HepG2 (cell line): Measurements from ENCODE around the gene CYP2A7. TPM values are rescaled to one million over a fixed set of nuclear protein-coding genes. Genes with fewer than 3 reads are reported as not detected.

Source experiments
- FOXK2 ChIP-seq: fragments of 450-650 bp; IDR thresholded peaks from 2 replicates; pipeline ENCODE4 v1.6.1; 2016
- HHEX ChIP-seq: IDR thresholded peaks from 2 replicates; pipeline ENCODE4 v1.6.1; 2016; ENCODE audit warnings: control low read depth
- HNRNPL ChIP-seq: fragments of 200-400 bp; formaldehyde crosslinking; IDR thresholded peaks from 2 replicates; pipeline ENCODE4 v1.6.1; 2017; ENCODE audit warnings: mild to moderate bottlenecking, low read depth, low read length
- KLF9 ChIP-seq: IDR thresholded peaks from 2 replicates; pipeline ENCODE4 v1.6.1; 2016; ENCODE audit warnings: low read depth
- MAFF ChIP-seq: IDR thresholded peaks from 2 replicates; pipeline ENCODE4 v1.6.1; 2011; ENCODE audit warnings: low read depth, low read length, improper control_type of control experiment
- NKX3-1 ChIP-seq: sonication (generic); formaldehyde crosslinking; IDR thresholded peaks from 2 replicates; pipeline ENCODE4 v1.5.0; 2020; ENCODE audit warnings: missing genetic modification reagents
- POLR2A ChIP-seq, 2 experiments: IDR thresholded peaks; 2 replicates each; pipeline ENCODE4 v1.6.1; 2011; ENCODE audit warnings: low read depth in 2 of 2, low read length in 2 of 2, mild to moderate bottlenecking in 1 of 2, moderate library complexity in 1 of 2; ENCODE audit not compliant: insufficient read depth in 1 of 2
- RCOR2 ChIP-seq: IDR thresholded peaks from 2 replicates; pipeline ENCODE4 v1.6.1; 2016; ENCODE audit warnings: missing biosample characterization, missing genetic modification reagents
- SMYD3 ChIP-seq: sonication (generic); formaldehyde crosslinking; IDR thresholded peaks from 2 replicates; pipeline ENCODE4 v1.8.1; 2023; ENCODE audit warnings: mild to moderate bottlenecking, missing genetic modification reagents
- ZFYVE20 ChIP-seq: sonication (generic); formaldehyde crosslinking; IDR thresholded peaks from 2 replicates; pipeline ENCODE4 v1.8.0; 2023; ENCODE audit warnings: low read depth, mild to moderate bottlenecking, moderate library complexity, missing genetic modification reagents, borderline replicate concordance
- ZNF354B ChIP-seq: sonication (generic); formaldehyde crosslinking; IDR thresholded peaks from 2 replicates; pipeline ENCODE4 v1.8.0; 2022; ENCODE audit warnings: mild to moderate bottlenecking, missing genetic modification reagents
- ZNF589 ChIP-seq: sonication (generic); formaldehyde crosslinking; conservative IDR thresholded peaks from 2 replicates; pipeline ENCODE4 v1.8.0; 2022; ENCODE audit warnings: mild to moderate bottlenecking, moderate library complexity, missing genetic modification reagents
- ZNF598 ChIP-seq: sonication (generic); formaldehyde crosslinking; IDR thresholded peaks from 2 replicates; pipeline ENCODE4 v1.5.1; 2020; ENCODE audit warnings: mild to moderate bottlenecking, missing genetic modification reagents, borderline replicate concordance
- ZNF747 ChIP-seq: sonication (generic); formaldehyde crosslinking; IDR thresholded peaks from 2 replicates; pipeline ENCODE4 v1.8.1; 2023; ENCODE audit warnings: missing genetic modification reagents, mild to moderate bottlenecking, borderline replicate concordance
- polyA plus RNA-seq, 8 experiments: library from polyadenylated mRNA; depleted of rRNA in 3 of 8; stranded (reverse) in 7 of 8; unstranded in 1 of 8; fragments of >200 nt; fragmentation: Illumina TruSeq in 4 of 8; extraction: Trizol in 4 of 8; gene quantifications; 2 replicates each; pipeline versions ENCODE4 v1.2.1 to v1.2.3, GENCODE V29; 2011 to 2016; ENCODE audit warnings: low read depth in 4 of 8, missing spikeins in 1 of 8, mixed read lengths in 1 of 8; ENCODE audit not compliant: insufficient read depth in 1 of 8
- total RNA-seq, 5 experiments: library from RNA; depleted of rRNA; stranded (reverse); fragments of >200 nt; fragmentation: Illumina TruSeq; extraction: Trizol; gene quantifications; 2 replicates each; pipeline ENCODE4 v1.2.3, GENCODE V29; 2016; ENCODE audit warnings: low read depth in 1 of 5
- TF ChIP-seq, protein P1 (sequence below): sonication (generic); formaldehyde crosslinking; IDR thresholded peaks from 2 replicates; pipeline ENCODE4 v1.5.0; 2020; ENCODE audit warnings: missing genetic modification reagents
- TF ChIP-seq, protein P2 (sequence below): sonication (generic); formaldehyde crosslinking; IDR thresholded peaks from 2 replicates; pipeline ENCODE4 v1.4.0; 2020; ENCODE audit warnings: mild to moderate bottlenecking, missing genetic modification reagents, borderline replicate concordance
- TF ChIP-seq, protein P3 (sequence below): IDR thresholded peaks from 2 replicates; pipeline ENCODE4 v1.6.1; 2016; ENCODE audit warnings: low read depth, borderline replicate concordance
- TF ChIP-seq, protein P4 (sequence below): sonication (generic); formaldehyde crosslinking; IDR thresholded peaks from 2 replicates; pipeline ENCODE4 v1.5.1; 2020; ENCODE audit warnings: mild to moderate bottlenecking, moderate library complexity, missing genetic modification reagents
- TF ChIP-seq, protein P5 (sequence below), 2 experiments: IDR thresholded peaks; 2 replicates each; pipeline ENCODE4 v1.6.1; 2011 to 2012; ENCODE audit warnings: low read length in 2 of 2, borderline replicate concordance in 1 of 2, low read depth in 1 of 2, mild to moderate bottlenecking in 1 of 2, moderate library complexity in 1 of 2
- TF ChIP-seq, protein P6 (sequence below): sonication (generic); formaldehyde crosslinking; IDR thresholded peaks from 2 replicates; pipeline ENCODE4 v1.8.0; 2022; ENCODE audit warnings: mild to moderate bottlenecking, missing genetic modification reagents

CYP2A7 gene
- total and polyA plus RNA-seq, 2 of the 13 experiments (the other 11 are each of a cell fraction or from before 2014, with no cell fraction given), result not detected

DNA sequence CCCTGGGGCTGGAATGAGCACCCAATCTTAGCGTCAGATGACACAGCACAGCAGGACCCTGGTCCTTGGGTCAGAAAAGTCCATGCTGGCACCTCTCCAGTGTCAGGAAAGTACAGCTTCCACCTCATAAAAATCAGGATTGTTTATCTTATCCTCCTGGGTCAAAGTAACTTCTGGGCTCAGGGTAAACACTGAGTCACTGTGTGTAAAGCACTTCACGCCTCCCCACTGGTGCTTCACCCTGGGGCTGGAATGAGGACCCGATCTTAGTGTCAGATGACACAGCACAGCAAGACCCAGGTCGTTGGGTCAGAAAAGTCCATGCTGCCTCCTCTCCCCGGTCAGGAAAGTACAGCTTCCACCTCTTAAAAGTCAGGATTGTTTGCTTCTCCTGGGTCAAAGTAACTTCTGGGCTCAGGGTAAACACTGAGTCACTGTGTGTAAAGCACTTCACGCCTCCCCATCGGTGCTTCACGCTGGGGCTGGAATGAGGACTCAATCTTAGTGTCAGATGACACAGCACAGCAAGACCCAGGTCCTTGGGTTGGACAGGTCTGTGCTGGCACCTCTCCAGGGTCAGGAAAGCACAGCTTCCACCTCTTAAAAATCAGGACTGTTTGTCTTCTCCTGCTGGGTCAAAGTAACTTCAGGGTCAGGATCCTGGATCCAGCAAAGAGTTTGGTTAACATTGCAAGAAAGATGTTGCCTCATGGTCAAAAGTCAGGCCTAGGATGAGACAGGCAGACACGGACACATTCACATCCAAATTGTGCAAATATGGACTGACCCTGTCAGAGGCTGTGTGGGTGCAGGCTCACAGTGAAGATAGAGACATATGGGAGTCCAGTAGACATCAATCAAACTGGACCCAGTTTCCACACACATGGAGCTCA is 39.2 kb upstream of the CYP2A7 start (continued):
- TF ChIP-seq, protein P1, sequence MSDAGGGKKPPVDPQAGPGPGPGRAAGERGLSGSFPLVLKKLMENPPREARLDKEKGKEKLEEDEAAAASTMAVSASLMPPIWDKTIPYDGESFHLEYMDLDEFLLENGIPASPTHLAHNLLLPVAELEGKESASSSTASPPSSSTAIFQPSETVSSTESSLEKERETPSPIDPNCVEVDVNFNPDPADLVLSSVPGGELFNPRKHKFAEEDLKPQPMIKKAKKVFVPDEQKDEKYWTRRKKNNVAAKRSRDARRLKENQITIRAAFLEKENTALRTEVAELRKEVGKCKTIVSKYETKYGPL (CRISPR knock-in tag), result no peak
- TF ChIP-seq HHEX (CRISPR knock-in tag) (peak; percentile 100), MAFF (0 out of 2 replicates have a peak, but pooled peaks have one; percentile 18), ZNF354B (CRISPR knock-in tag) (no peak), POLR2A (IDR thresholded peaks at IDR 0.05; ENCODE audit: insufficient read depth in 1 of 2, low read depth in 2 of 2, low read length in 2 of 2) (no peak), RCOR2 (CRISPR knock-in tag) (peak; percentile 93), ZNF589 (CRISPR knock-in tag) (no peak; the same call in 1 of the 2 replicates), SMYD3 (peak; percentile 75; the same call in 1 of the 2 replicates), HNRNPL (no peak), KLF9 (CRISPR knock-in tag) (no peak), FOXK2 (no peak), ZNF598 (no peak), ZNF747 (no peak), ZFYVE20 (CRISPR knock-in tag) (no peak), NKX3-1 (peak; percentile 87)
- TF ChIP-seq, protein P2, sequence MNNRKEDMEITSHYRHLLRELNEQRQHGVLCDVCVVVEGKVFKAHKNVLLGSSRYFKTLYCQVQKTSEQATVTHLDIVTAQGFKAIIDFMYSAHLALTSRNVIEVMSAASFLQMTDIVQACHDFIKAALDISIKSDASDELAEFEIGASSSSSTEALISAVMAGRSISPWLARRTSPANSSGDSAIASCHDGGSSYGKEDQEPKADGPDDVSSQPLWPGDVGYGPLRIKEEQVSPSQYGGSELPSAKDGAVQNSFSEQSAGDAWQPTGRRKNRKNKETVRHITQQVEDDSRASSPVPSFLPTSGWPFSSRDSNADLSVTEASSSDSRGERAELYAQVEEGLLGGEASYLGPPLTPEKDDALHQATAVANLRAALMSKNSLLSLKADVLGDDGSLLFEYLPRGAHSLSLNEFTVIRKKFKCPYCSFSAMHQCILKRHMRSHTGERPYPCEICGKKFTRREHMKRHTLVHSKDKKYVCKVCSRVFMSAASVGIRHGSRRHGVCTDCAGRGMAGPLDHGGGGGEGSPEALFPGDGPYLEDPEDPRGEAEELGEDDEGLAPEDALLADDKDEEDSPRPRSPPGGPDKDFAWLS (CRISPR knock-in tag), result no peak
- TF ChIP-seq, protein P3, sequence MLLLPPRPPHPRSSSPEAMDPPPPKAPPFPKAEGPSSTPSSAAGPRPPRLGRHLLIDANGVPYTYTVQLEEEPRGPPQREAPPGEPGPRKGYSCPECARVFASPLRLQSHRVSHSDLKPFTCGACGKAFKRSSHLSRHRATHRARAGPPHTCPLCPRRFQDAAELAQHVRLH (CRISPR knock-in tag), result peak; percentile 65; the same call in 1 of the 2 replicates
- TF ChIP-seq, protein P4, sequence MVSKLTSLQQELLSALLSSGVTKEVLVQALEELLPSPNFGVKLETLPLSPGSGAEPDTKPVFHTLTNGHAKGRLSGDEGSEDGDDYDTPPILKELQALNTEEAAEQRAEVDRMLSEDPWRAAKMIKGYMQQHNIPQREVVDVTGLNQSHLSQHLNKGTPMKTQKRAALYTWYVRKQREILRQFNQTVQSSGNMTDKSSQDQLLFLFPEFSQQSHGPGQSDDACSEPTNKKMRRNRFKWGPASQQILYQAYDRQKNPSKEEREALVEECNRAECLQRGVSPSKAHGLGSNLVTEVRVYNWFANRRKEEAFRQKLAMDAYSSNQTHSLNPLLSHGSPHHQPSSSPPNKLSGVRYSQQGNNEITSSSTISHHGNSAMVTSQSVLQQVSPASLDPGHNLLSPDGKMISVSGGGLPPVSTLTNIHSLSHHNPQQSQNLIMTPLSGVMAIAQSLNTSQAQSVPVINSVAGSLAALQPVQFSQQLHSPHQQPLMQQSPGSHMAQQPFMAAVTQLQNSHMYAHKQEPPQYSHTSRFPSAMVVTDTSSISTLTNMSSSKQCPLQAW (CRISPR knock-in tag), result peak; percentile 96
- TF ChIP-seq, protein P5, sequence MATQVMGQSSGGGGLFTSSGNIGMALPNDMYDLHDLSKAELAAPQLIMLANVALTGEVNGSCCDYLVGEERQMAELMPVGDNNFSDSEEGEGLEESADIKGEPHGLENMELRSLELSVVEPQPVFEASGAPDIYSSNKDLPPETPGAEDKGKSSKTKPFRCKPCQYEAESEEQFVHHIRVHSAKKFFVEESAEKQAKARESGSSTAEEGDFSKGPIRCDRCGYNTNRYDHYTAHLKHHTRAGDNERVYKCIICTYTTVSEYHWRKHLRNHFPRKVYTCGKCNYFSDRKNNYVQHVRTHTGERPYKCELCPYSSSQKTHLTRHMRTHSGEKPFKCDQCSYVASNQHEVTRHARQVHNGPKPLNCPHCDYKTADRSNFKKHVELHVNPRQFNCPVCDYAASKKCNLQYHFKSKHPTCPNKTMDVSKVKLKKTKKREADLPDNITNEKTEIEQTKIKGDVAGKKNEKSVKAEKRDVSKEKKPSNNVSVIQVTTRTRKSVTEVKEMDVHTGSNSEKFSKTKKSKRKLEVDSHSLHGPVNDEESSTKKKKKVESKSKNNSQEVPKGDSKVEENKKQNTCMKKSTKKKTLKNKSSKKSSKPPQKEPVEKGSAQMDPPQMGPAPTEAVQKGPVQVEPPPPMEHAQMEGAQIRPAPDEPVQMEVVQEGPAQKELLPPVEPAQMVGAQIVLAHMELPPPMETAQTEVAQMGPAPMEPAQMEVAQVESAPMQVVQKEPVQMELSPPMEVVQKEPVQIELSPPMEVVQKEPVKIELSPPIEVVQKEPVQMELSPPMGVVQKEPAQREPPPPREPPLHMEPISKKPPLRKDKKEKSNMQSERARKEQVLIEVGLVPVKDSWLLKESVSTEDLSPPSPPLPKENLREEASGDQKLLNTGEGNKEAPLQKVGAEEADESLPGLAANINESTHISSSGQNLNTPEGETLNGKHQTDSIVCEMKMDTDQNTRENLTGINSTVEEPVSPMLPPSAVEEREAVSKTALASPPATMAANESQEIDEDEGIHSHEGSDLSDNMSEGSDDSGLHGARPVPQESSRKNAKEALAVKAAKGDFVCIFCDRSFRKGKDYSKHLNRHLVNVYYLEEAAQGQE (IDR thresholded peaks at IDR 0.05; ENCODE audit: borderline replicate concordance in 1 of 2, low read depth in 1 of 2, low read length in 2 of 2), result no peak
- TF ChIP-seq, protein P6, sequence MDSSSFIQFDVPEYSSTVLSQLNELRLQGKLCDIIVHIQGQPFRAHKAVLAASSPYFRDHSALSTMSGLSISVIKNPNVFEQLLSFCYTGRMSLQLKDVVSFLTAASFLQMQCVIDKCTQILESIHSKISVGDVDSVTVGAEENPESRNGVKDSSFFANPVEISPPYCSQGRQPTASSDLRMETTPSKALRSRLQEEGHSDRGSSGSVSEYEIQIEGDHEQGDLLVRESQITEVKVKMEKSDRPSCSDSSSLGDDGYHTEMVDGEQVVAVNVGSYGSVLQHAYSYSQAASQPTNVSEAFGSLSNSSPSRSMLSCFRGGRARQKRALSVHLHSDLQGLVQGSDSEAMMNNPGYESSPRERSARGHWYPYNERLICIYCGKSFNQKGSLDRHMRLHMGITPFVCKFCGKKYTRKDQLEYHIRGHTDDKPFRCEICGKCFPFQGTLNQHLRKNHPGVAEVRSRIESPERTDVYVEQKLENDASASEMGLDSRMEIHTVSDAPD (CRISPR knock-in tag), result no peak
